MM.1S (cell line): ENCODE data around the gene COL8A2.

Experiments
- DNase-seq: peaks from one replicate; pipeline ENCODE4 v3.0.0-alpha.2; 2015
- H2AFZ ChIP-seq: fragments of 300-600 bp; sonication (generic); 2 replicates; pipeline ENCODE4 v1.6.0; 2016; ENCODE audit warnings: antibody characterized with exemption, low read length
- H3F3A ChIP-seq: fragments of 300-600 bp; sonication (generic); 2 replicates; pipeline ENCODE4 v1.6.1; 2016; ENCODE audit warnings: mild to moderate bottlenecking, antibody characterized with exemption, low read length, moderate library complexity, mixed read lengths; ENCODE audit not compliant: insufficient read depth
- H3K27ac ChIP-seq: fragments of 300-600 bp; sonication (generic); 2 replicates; pipeline ENCODE4 v1.5.1; 2016; ENCODE audit warnings: mild to moderate bottlenecking, low read length
- H3K27me3 ChIP-seq: fragments of 300-600 bp; sonication (generic); replicated peaks from 2 replicates; pipeline ENCODE4 v1.6.0; 2016; ENCODE audit warnings: low read length; ENCODE audit not compliant: insufficient read depth
- H3K36me3 ChIP-seq: fragments of 300-600 bp; sonication (generic); replicated peaks from 2 replicates; pipeline ENCODE4 v1.6.1; 2016; ENCODE audit warnings: mild to moderate bottlenecking, low read length, mixed read lengths; ENCODE audit not compliant: insufficient read depth
- H3K4me1 ChIP-seq: fragments of 300-600 bp; sonication (generic); 2 replicates; pipeline ENCODE4 v1.6.1; 2016; ENCODE audit warnings: low read length, mixed read lengths
- H3K4me2 ChIP-seq: fragments of 300-600 bp; sonication (generic); 2 replicates; pipeline ENCODE4 v1.6.0; 2016; ENCODE audit warnings: low read depth, low read length
- H3K4me3 ChIP-seq: fragments of 300-600 bp; sonication (generic); 2 replicates; pipeline ENCODE4 v1.5.1; 2016; ENCODE audit warnings: low read length, mixed read lengths
- H3K79me2 ChIP-seq: fragments of 300-600 bp; sonication (generic); 2 replicates; pipeline ENCODE4 v1.6.1; 2016; ENCODE audit warnings: mixed run types, low read length, mixed read lengths
- H3K9ac ChIP-seq: fragments of 300-600 bp; sonication (generic); 2 replicates; pipeline ENCODE4 v1.6.1; 2016; ENCODE audit warnings: low read length, mixed read lengths
- H3K9me2 ChIP-seq: fragments of 300-600 bp; sonication (generic); replicated peaks from 2 replicates; pipeline ENCODE4 v1.6.1; 2016; ENCODE audit warnings: mild to moderate bottlenecking, low read length, mixed read lengths; ENCODE audit not compliant: insufficient read depth
- H3K9me3 ChIP-seq: fragments of 300-600 bp; sonication (generic); replicated peaks from 2 replicates; pipeline ENCODE4 v1.6.1; 2016; ENCODE audit warnings: mild to moderate bottlenecking, low read length, mixed read lengths; ENCODE audit not compliant: insufficient read depth
- H4K20me1 ChIP-seq: fragments of 300-600 bp; sonication (generic); 2 replicates; pipeline ENCODE4 v1.6.1; 2016; ENCODE audit warnings: mild to moderate bottlenecking, low read length, moderate library complexity, mixed read lengths; ENCODE audit not compliant: insufficient read depth
- EZH2 ChIP-seq: fragments of 300-600 bp; sonication (generic); optimal IDR thresholded peaks from 2 replicates; pipeline ENCODE3; 2017; ENCODE audit warnings: low read depth, mild to moderate bottlenecking, antibody characterized with exemption, low read length, mixed read lengths
- EZH2phosphoT487 ChIP-seq: fragments of 300-600 bp; sonication (generic); IDR thresholded peaks from 2 replicates; pipeline ENCODE4 v1.6.1; 2018; ENCODE audit warnings: antibody characterized with exemption, low read length
- TF ChIP-seq, protein P1 (sequence below): fragments of 300-600 bp; sonication (generic); IDR thresholded peaks from 2 replicates; pipeline ENCODE4 v1.5.1; 2016; ENCODE audit warnings: antibody characterized with exemption, low read length, mixed read lengths

COL8A2 gene

DNA sequence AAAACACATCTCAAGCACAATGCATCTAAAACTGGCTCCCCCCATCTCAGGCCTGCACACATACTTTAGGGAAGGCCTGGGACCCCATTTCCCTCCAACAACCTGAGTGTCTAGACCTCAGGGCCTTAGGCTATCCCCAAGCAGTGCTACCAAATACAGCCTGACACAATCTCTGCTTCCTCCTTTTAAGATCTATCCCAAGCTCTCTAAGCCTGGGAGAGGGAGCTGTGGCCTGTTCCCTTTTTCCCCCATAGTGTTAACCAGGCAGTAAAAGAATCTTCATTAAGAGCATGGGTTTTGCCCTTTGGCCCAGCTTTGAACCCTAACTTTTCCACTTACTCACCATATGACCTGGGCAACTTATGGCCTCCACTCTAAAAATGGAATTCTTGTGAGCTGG, 10.8 kb upstream of the COL8A2 start:
- Histone ChIP-seq H3K4me2 (no peak overlapping the region), H2AFZ (no peak overlapping the region), H3F3A (no peaks in the 10 kb centered on the region), H3K4me3 (no peak overlapping the region), H3K79me2 (peaks cover 9% of the 10 kb centered on the region; the same call in 1 of the 2 replicates), H3K9me3 (no peaks in the 10 kb centered on the region), H4K20me1 (no peaks in the 10 kb centered on the region), H3K4me1 (no peaks in the 10 kb centered on the region), H3K27me3 (no peaks in the 10 kb centered on the region), H3K9me2 (no peaks in the 10 kb centered on the region), H3K36me3 (0 out of 2 replicates have a peak, but pooled peaks cover 4% of the 10 kb centered on the region), H3K27ac (no peak overlapping the region), H3K9ac (no peak overlapping the region)
- TF ChIP-seq EZH2 = no peak
- no peak for TF ChIP-seq EZH2phosphoT487
- TF ChIP-seq, protein P1, sequence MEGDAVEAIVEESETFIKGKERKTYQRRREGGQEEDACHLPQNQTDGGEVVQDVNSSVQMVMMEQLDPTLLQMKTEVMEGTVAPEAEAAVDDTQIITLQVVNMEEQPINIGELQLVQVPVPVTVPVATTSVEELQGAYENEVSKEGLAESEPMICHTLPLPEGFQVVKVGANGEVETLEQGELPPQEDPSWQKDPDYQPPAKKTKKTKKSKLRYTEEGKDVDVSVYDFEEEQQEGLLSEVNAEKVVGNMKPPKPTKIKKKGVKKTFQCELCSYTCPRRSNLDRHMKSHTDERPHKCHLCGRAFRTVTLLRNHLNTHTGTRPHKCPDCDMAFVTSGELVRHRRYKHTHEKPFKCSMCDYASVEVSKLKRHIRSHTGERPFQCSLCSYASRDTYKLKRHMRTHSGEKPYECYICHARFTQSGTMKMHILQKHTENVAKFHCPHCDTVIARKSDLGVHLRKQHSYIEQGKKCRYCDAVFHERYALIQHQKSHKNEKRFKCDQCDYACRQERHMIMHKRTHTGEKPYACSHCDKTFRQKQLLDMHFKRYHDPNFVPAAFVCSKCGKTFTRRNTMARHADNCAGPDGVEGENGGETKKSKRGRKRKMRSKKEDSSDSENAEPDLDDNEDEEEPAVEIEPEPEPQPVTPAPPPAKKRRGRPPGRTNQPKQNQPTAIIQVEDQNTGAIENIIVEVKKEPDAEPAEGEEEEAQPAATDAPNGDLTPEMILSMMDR = no peak
- DNase-seq = no peak

DNA sequence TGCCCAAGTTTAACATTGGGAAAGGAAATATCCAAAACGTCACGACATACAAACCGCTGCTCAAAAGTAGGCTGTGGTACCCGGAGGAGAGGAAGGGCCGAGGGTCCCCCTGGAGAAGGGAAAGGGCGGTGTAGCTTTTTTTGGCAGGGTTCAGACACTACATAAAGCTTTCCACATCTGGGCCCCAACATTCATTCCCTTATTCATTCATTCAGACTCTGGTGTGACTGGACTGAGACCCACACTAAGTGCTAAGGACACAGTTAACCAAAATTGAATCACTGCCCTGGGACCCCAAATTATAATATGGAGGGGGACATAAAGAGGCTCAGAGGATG, 10.3 kb upstream of the COL8A2 start:
- no peak overlapping the region for H3K27ac ChIP-seq
- no peak overlapping the region for H3K4me2 ChIP-seq
- H2AFZ ChIP-seq = no peak overlapping the region
- H3K9ac ChIP-seq = no peak overlapping the region
- H3F3A ChIP-seq = no peaks in the 10 kb centered on the region
- peaks cover 9% of the 10 kb centered on the region; the same call in 1 of the 2 replicates for H3K79me2 ChIP-seq
- TF ChIP-seq EZH2 = no peak
- TF ChIP-seq, protein P1 = no peak
- no peaks in the 10 kb centered on the region for H3K27me3 ChIP-seq
- H3K4me1 ChIP-seq = no peaks in the 10 kb centered on the region
- 0 out of 2 replicates have a peak, but pooled peaks cover 4% of the 10 kb centered on the region for H3K36me3 ChIP-seq
- H3K9me2 ChIP-seq = no peaks in the 10 kb centered on the region
- DNase-seq = no peak
- no peaks in the 10 kb centered on the region for H4K20me1 ChIP-seq
- H3K4me3 ChIP-seq = no peak overlapping the region
- no peaks in the 10 kb centered on the region for H3K9me3 ChIP-seq

DNA sequence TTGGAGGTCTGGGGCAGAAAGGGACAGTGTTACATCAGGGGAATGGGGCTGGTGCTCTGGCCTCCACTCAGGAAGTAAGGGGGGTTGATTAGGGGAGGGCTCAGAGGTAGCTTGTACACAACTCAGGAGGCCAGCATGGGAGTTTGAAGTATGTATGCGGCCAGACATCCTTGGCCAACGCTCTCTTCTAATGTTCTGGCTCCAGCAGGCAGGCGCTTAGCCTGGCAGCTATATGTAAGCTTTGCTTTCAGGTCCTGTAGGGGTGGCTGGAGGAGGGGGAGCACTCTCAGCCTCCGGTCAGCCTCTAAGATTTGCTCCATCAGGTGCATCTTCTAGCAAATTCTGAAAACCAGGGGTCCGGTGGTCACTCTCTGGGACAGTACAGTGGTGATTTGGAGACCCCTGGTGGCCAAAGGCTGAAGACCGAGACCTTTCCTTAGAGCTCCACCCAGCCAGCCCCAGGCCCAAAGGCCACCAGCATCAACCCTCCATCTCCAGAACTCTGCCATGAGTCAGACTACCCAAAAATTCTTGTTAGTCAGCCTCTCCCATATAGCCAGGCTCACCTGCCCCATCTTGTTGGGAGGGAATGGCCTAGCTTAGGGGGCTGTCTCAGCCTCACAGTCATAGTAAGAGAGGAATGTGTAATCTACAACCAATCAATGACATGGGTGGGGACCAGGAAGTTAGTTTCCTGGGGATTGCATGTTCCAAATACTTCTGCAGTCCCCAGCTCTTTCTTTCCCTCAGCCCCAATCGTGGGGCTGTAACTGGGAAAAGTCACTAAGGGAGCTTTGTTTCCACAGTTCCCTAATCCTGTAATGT, 9.7 kb upstream of the COL8A2 start:
- Histone ChIP-seq H3K4me1 (no peaks in the 10 kb centered on the region), H3K79me2 (peaks cover 5% of the 10 kb centered on the region; the same call in 1 of the 2 replicates), H3K4me3 (no peak overlapping the region), H3K9me2 (no peaks in the 10 kb centered on the region), H3K27ac (no peak overlapping the region), H3K4me2 (no peak overlapping the region), H2AFZ (no peak overlapping the region), H3K27me3 (no peaks in the 10 kb centered on the region), H3K9me3 (no peaks in the 10 kb centered on the region), H3K36me3 (0 out of 2 replicates have a peak, but pooled peaks cover 4% of the 10 kb centered on the region), H3K9ac (no peak overlapping the region), H4K20me1 (no peaks in the 10 kb centered on the region), H3F3A (no peaks in the 10 kb centered on the region)
- TF ChIP-seq EZH2 (no peak), EZH2phosphoT487 (no peak)
- TF ChIP-seq, protein P1 = peak; percentile 62
- DNase-seq = no peak
